ENCODE data around the gene ZNF275.
"Not testable (repeated sequence)": the region's sequence is repeated elsewhere in the genome, so short reads cannot be mapped to it uniquely, and the experiment has no call there.

The ZNF275 gene, protein sequence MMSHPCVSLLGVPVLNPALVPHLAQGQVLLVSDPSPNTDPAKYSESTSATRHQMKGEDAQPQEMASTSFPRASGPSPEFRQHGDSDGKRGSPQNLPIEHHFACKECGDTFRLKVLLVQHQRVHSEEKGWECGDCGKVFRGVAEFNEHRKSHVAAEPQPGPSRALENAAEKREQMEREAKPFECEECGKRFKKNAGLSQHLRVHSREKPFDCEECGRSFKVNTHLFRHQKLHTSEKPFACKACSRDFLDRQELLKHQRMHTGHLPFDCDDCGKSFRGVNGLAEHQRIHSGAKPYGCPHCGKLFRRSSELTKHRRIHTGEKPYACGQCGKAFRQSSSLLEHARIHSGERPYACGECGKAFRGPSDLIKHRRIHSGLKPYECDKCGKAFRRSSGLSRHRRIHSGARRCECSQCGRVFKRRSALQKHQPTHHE

GRCh38 chrX:153333821-153334653 lies at the start of gene ZNF275:
ZNF275 (plus strand) TSS chrX:153334153; CDS start chrX:153336680, 2,527 bp downstream.
- ChIA-PET CTCF (no interaction called here), POLR2A (interaction anchor here (1.1 kb wide), 1 partner anchor 301 kb away, joined by 3 read pairs; no protein-coding TSS in a partner anchor)
- no peak for TF ChIP-seq CTCF (IDR thresholded peaks at IDR 0.05; ENCODE audit: control extremely low read depth, extremely low read depth, low read depth, missing control alignments)
- peak; percentile 89 for DNase-seq (ENCODE audit: extremely low spot score)

- CTCF ChIA-PET, POLR2A ChIA-PET: not testable (repeated sequence)
These were observed 48.3 kb upstream of the ZNF275 start for GRCh38 chrX:153285678-153286077.

GRCh38 chrX:153288807-153289206 lies 45.1 kb upstream of the ZNF275 start:
- POLR2A ChIA-PET; DNase-seq (ENCODE audit: extremely low spot score); CTCF ChIA-PET: not testable (repeated sequence)

More at GRCh38 chrX:153285678-153286077, 48.3 kb upstream of the ZNF275 start:
- not testable (repeated sequence) for DNase-seq (ENCODE audit: extremely low spot score)

DNA sequence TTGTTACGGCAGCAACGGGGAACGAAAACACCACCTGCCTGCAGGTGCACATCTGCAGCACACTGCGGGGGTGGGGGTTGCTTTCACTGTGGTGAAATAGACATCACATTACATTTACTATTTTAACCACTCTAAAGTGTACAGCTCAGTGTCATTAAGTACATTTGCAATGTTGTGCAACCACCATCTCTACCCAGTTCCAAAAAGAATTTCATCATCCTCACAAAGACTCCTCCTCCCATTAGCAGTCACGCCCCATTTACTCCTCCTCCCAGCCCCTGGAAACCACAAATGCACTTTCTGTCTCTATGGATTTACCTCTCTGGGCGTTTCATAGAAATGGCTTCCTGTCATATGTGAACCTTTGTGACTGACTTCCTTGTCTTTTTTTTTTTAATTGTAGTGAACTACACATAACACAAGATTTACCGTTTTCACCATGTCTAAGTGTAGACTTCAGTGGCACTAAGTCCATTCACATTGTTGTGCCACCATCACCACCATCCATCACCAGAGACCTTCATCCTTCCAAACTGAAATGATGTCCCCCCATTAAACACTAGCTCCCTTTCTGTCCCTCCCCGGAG lies 40.4 kb upstream of the ZNF275 start:
- DNase-seq (ENCODE audit: extremely low spot score); POLR2A ChIA-PET; CTCF ChIA-PET: not testable (repeated sequence)

DNA sequence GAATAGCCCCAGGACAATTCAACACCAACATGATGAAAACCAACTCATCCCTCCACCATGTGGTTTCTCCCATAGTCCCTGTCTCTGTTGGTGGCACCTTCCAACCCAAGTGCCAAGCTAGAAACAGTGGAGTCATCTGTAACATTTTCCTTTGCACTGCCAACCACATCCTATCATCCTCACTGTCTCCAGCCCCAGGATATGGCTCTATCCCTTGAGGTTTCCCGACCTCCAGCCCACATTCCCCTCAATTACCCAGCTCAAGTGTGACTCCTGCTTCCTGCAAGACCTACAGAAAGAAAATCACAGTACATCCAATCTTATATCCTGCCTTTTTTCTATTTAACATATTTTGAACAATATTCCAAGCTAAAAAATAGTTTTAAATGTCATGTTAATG lies 36.6 kb upstream of the ZNF275 start:
- ChIA-PET POLR2A (no interaction called here), CTCF (no interaction called here)
- no peak for DNase-seq (ENCODE audit: extremely low spot score)
- no peak for TF ChIP-seq CTCF (IDR thresholded peaks at IDR 0.05; ENCODE audit: control extremely low read depth, extremely low read depth, low read depth, missing control alignments)

GRCh38 chrX:153299855-153300254 lies 34.1 kb upstream of the ZNF275 start:
- TF ChIP-seq CTCF (IDR thresholded peaks at IDR 0.05; ENCODE audit: control extremely low read depth, extremely low read depth, low read depth, missing control alignments) = no peak
- ChIA-PET POLR2A (no interaction called here), CTCF (no interaction called here)
- no peak for DNase-seq (ENCODE audit: extremely low spot score)

DNA sequence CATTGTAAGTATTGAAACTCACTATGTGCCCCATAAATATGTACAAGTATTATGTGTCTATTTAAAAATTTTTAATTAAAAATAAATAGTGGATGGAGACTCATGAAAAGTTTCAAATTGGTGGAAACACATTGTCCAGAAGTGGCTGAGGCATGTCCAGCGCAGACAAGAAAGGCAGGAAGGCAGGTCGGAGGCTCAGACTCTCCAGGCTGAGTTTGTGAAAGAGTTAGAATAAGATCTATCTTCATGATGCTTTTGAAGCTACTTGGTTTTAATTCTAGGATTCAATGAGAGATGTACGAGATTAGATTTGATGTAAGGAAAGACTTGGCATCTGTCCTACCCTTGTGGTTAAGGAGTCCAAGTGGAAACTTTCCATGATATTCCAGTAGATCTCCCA lies 32.2 kb upstream of the ZNF275 start:
- DNase-seq (ENCODE audit: extremely low spot score) = no peak
- no peak for TF ChIP-seq CTCF (IDR thresholded peaks at IDR 0.05; ENCODE audit: control extremely low read depth, extremely low read depth, low read depth, missing control alignments)
- POLR2A ChIA-PET = no interaction called here
- CTCF ChIA-PET = no interaction called here

DNA sequence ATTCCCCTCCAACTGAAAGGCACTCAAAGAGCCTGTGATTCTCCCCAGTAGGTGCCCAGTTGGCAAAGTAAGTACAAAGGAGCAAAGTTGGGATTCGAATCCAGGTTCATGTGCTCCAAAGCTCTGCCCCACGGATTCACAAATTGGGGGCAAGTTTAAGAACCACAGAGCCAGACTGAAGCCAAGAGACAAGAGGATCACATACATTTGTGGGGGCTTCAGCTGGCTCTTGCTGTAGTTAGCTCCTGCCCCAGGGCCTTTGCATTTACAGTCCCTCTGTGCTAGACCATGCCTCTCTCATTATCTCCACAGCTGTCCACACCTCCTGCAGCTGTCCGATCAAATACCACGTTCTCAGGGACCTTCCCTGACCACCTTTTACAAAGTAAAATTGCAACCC lies 31.2 kb upstream of the ZNF275 start:
- TF ChIP-seq CTCF (IDR thresholded peaks at IDR 0.05; ENCODE audit: control extremely low read depth, extremely low read depth, low read depth, missing control alignments) = no peak
- ChIA-PET POLR2A (no interaction called here), CTCF (no interaction called here)
- DNase-seq (ENCODE audit: extremely low spot score) = no peak
